Activated CD4-positive, alpha-beta memory T cell treated with anti-CD3 and anti-CD28 coated beads for 36 hours (primary cell): ENCODE results near the gene SLC39A11. TPM values are rescaled to one million over a fixed set of nuclear protein-coding genes. Genes with fewer than 3 reads are reported as not detected.
"Not testable (repeated sequence)": the region's sequence is repeated elsewhere in the genome, so short reads cannot be mapped to it uniquely, and the experiment has no call there.

Experiments used
- CTCF ChIA-PET: fragments of 350-600 bp; sonication (Branson Sonifier 250); formaldehyde crosslinking; loops from one replicate; lab custom pipeline; 2021; ENCODE audit warnings: antibody characterized with exemption, inconsistent platforms; lab: Charles Lee
- POLR2A ChIA-PET: fragments of 350-600 bp; sonication (Branson Sonifier 250); formaldehyde crosslinking; loops from one replicate; lab custom pipeline; 2021; ENCODE audit warnings: antibody characterized with exemption; lab: Charles Lee
- DNase-seq: peaks from one replicate; pipeline ENCODE4 v3.0.0-alpha.2; 2020
- H3K27ac Mint-ChIP-seq: one replicate; pipeline ENCODE4 v1.8.0; 2021; ENCODE audit warnings: mixed read lengths
- H3K27me3 Mint-ChIP-seq: one replicate; pipeline ENCODE4 v1.8.0; 2021; ENCODE audit warnings: mixed read lengths
- H3K36me3 Mint-ChIP-seq: one replicate; pipeline ENCODE4 v1.8.0; 2021; ENCODE audit warnings: mixed read lengths
- H3K4me1 Mint-ChIP-seq: one replicate; pipeline ENCODE4 v1.8.0; 2021; ENCODE audit warnings: low read depth, mixed read lengths
- H3K4me3 Mint-ChIP-seq: one replicate; pipeline ENCODE4 v1.8.0; 2021; ENCODE audit warnings: mild to moderate bottlenecking, mixed read lengths
- H3K9me3 Mint-ChIP-seq: one replicate; pipeline ENCODE4 v1.8.0; 2021; ENCODE audit warnings: mixed read lengths
- intact Hi-C: fragments of 100-400 bp; cut with micrococcal nuclease; formaldehyde crosslinking; loops from one replicate; pipeline ENCODE4 v1.15.1; 2023
- total RNA-seq, 2 experiments: library from RNA; stranded (reverse); gene quantifications; one replicate each; pipeline ENCODE4 v1.2.3, GENCODE V29; 2021

The SLC39A11 gene
- total RNA-seq: 10 to 100 TPM; 14.9 to 15.2 TPM

GRCh38 chr17:73092523-73093135 is at the start of gene SLC39A11:
TSS of gene SLC39A11 (minus strand) at chr17:73092688. CDS start at chr17:73088764, 3,924 bp downstream.
- Mint-ChIP-seq H3K27me3 (no peaks in the 10 kb centered on the region), H3K9me3 (no peaks in the 10 kb centered on the region), H3K4me3 (peak within 1 kb of the TSS; percentile 97), H3K4me1 (peaks cover 27% of the 10 kb centered on the region), H3K27ac (peak within 1 kb of the TSS; percentile 83), H3K36me3 (peaks cover 2% of the 10 kb centered on the region)
- POLR2A ChIA-PET: no interaction called here
- intact Hi-C loops: loop anchor here (2.0 to 5.0 kb wide), 2 partner anchors 100 to 365 kb away; partner anchors contain the start of gene COG1
- peak; percentile 94 for DNase-seq
- CTCF ChIA-PET: interaction anchor here (1.2 to 2.2 kb wide), 4 partner anchors 107 to 534 kb away, joined by 3 to 7 read pairs (median 6); no protein-coding TSS in a partner anchor

GRCh38 chr17:73141411-73141810 is 48.9 kb upstream of the SLC39A11 start:
- peaks cover 3% of the 10 kb centered on the region for H3K36me3 Mint-ChIP-seq
- no peak overlapping the region for H3K4me3 Mint-ChIP-seq
- H3K27me3 Mint-ChIP-seq: peaks cover 4% of the 10 kb centered on the region
- intact Hi-C loops: no loop called here
- ChIA-PET POLR2A (no interaction called here), CTCF (no interaction called here)
- peaks cover 23% of the 10 kb centered on the region for H3K9me3 Mint-ChIP-seq
- no peak for DNase-seq
- peaks cover 14% of the 10 kb centered on the region for H3K4me1 Mint-ChIP-seq
- H3K27ac Mint-ChIP-seq: no peak overlapping the region

- CTCF ChIA-PET: interaction anchor here (1.0 kb wide), 1 partner anchor 154 kb away, joined by 4 read pairs; no protein-coding TSS in a partner anchor
- Mint-ChIP-seq H3K27ac (no peak overlapping the region), H3K4me3 (no peak overlapping the region), H3K9me3 (peaks cover 17% of the 10 kb centered on the region), H3K27me3 (peaks cover 4% of the 10 kb centered on the region), H3K4me1 (peaks cover 14% of the 10 kb centered on the region), H3K36me3 (peaks cover 3% of the 10 kb centered on the region)
- POLR2A ChIA-PET: no interaction called here
- intact Hi-C loops: no loop called here
- DNase-seq: no peak
These were observed 48.1 kb upstream of the SLC39A11 start for GRCh38 chr17:73140566-73140965.

GRCh38 chr17:73139296-73139695 is 46.8 kb upstream of the SLC39A11 start:
- no peak overlapping the region for H3K4me3 Mint-ChIP-seq
- intact Hi-C loops: no loop called here
- no peak overlapping the region for H3K27ac Mint-ChIP-seq
- peaks cover 14% of the 10 kb centered on the region for H3K4me1 Mint-ChIP-seq
- peaks cover 3% of the 10 kb centered on the region for H3K36me3 Mint-ChIP-seq
- H3K27me3 Mint-ChIP-seq: peaks cover 4% of the 10 kb centered on the region
- DNase-seq: no peak
- ChIA-PET POLR2A (no interaction called here), CTCF (interaction anchor here (0.9 kb wide), 1 partner anchor 17 kb away, joined by 3 read pairs; no protein-coding TSS in a partner anchor)
- H3K9me3 Mint-ChIP-seq: peaks cover 5% of the 10 kb centered on the region

- H3K36me3 Mint-ChIP-seq: no peaks in the 10 kb centered on the region
- ChIA-PET CTCF (interaction anchor here (0.9 kb wide), 1 partner anchor 18 kb away, joined by 3 read pairs; no protein-coding TSS in a partner anchor), POLR2A (no interaction called here)
- no peak overlapping the region for H3K4me3 Mint-ChIP-seq
- H3K27me3 Mint-ChIP-seq: peaks cover 4% of the 10 kb centered on the region
- intact Hi-C loops: no loop called here
- no peak for DNase-seq
- H3K4me1 Mint-ChIP-seq: peaks cover 11% of the 10 kb centered on the region
- no peak overlapping the region for H3K27ac Mint-ChIP-seq
- H3K9me3 Mint-ChIP-seq: no peaks in the 10 kb centered on the region
These were observed 46.2 kb upstream of the SLC39A11 start for GRCh38 chr17:73138541-73139138.

- ChIA-PET POLR2A (no interaction called here), CTCF (no interaction called here)
- DNase-seq: no peak
- no peaks in the 10 kb centered on the region for H3K9me3 Mint-ChIP-seq
- no peak overlapping the region for H3K4me3 Mint-ChIP-seq
- H3K36me3 Mint-ChIP-seq: no peaks in the 10 kb centered on the region
- H3K27me3 Mint-ChIP-seq: peaks cover 4% of the 10 kb centered on the region
- no peak overlapping the region for H3K27ac Mint-ChIP-seq
- H3K4me1 Mint-ChIP-seq: no peaks in the 10 kb centered on the region
- intact Hi-C loops: no loop called here
These were observed 44.9 kb upstream of the SLC39A11 start for GRCh38 chr17:73137376-73137775.

- intact Hi-C loops: no loop called here
- Mint-ChIP-seq H3K9me3 (no peaks in the 10 kb centered on the region), H3K27me3 (peaks cover 4% of the 10 kb centered on the region), H3K36me3 (no peaks in the 10 kb centered on the region), H3K27ac (no peak overlapping the region), H3K4me3 (no peak overlapping the region), H3K4me1 (no peaks in the 10 kb centered on the region)
- POLR2A ChIA-PET: no interaction called here
- DNase-seq: no peak
- CTCF ChIA-PET: no interaction called here
These were observed 43.3 kb upstream of the SLC39A11 start for GRCh38 chr17:73135766-73136165.

GRCh38 chr17:73133911-73134649 is 41.6 kb upstream of the SLC39A11 start:
- no peak for DNase-seq
- Mint-ChIP-seq H3K4me3 (no peak overlapping the region), H3K4me1 (no peaks in the 10 kb centered on the region), H3K27me3 (peaks cover 4% of the 10 kb centered on the region), H3K9me3 (no peaks in the 10 kb centered on the region), H3K27ac (no peak overlapping the region), H3K36me3 (no peaks in the 10 kb centered on the region)
- intact Hi-C loops: no loop called here
- POLR2A ChIA-PET: no interaction called here
- CTCF ChIA-PET: interaction anchor here (1.2 to 1.8 kb wide), 2 partner anchors 9 to 148 kb away, joined by 3 to 5 read pairs; no protein-coding TSS in a partner anchor

- H3K9me3 Mint-ChIP-seq: no peaks in the 10 kb centered on the region
- H3K4me3 Mint-ChIP-seq: no peak overlapping the region
- ChIA-PET CTCF (no interaction called here), POLR2A (no interaction called here)
- DNase-seq: no peak
- no peak overlapping the region for H3K27ac Mint-ChIP-seq
- intact Hi-C loops: no loop called here
- H3K27me3 Mint-ChIP-seq: peaks cover 3% of the 10 kb centered on the region
- no peaks in the 10 kb centered on the region for H3K4me1 Mint-ChIP-seq
- no peaks in the 10 kb centered on the region for H3K36me3 Mint-ChIP-seq
These were observed 39.6 kb upstream of the SLC39A11 start for GRCh38 chr17:73132085-73132492.

GRCh38 chr17:73131439-73131838 is 39.0 kb upstream of the SLC39A11 start:
- H3K4me1 Mint-ChIP-seq, H3K4me3 Mint-ChIP-seq, H3K9me3 Mint-ChIP-seq, H3K36me3 Mint-ChIP-seq, POLR2A ChIA-PET, intact Hi-C loops, CTCF ChIA-PET, H3K27ac Mint-ChIP-seq, H3K27me3 Mint-ChIP-seq, DNase-seq: not testable (repeated sequence)

GRCh38 chr17:73130977-73131376 is 38.5 kb upstream of the SLC39A11 start:
- H3K27ac Mint-ChIP-seq: no peak overlapping the region
- H3K36me3 Mint-ChIP-seq: no peaks in the 10 kb centered on the region
- no peak for DNase-seq
- intact Hi-C loops: no loop called here
- H3K4me1 Mint-ChIP-seq: no peaks in the 10 kb centered on the region
- H3K4me3 Mint-ChIP-seq: no peak overlapping the region
- ChIA-PET CTCF (no interaction called here), POLR2A (no interaction called here)
- H3K27me3 Mint-ChIP-seq: peaks cover 3% of the 10 kb centered on the region
- no peaks in the 10 kb centered on the region for H3K9me3 Mint-ChIP-seq

GRCh38 chr17:73128496-73128895 is 36.0 kb upstream of the SLC39A11 start:
- no peaks in the 10 kb centered on the region for H3K9me3 Mint-ChIP-seq
- peaks cover 3% of the 10 kb centered on the region for H3K27me3 Mint-ChIP-seq
- intact Hi-C loops: no loop called here
- no peaks in the 10 kb centered on the region for H3K36me3 Mint-ChIP-seq
- H3K4me3 Mint-ChIP-seq: no peak overlapping the region
- H3K27ac Mint-ChIP-seq: no peak overlapping the region
- no peak for DNase-seq
- ChIA-PET POLR2A (no interaction called here), CTCF (no interaction called here)
- H3K4me1 Mint-ChIP-seq: no peaks in the 10 kb centered on the region
